ENCODE results near the gene DPP9. TPM values are rescaled to one million over a fixed set of nuclear protein-coding genes. Genes with fewer than 3 reads are reported as not detected.

The DPP9 gene
- total and polyA plus RNA-seq, 2 of the 4 experiments (the other 2 are of a cell fraction) = 12.4 to 33.0 TPM

- 100% methylated on average over 2 of the region's 4 CpGs; no CpG with 5 or more reads in 1 of the 2 experiments for WGBS, 2 experiments (ENCODE audit: extremely low coverage in 2 of 2, insufficient read length in 1 of 2)
- in situ Hi-C loops (cut with MboI; ENCODE audit: low sequenced_read_pairs) = no loop called here
Measured at GRCh38 chr19:4758082-4758481, 34.4 kb upstream of the DPP9 start.

More at GRCh38 chr19:4758082-4758481, 34.4 kb upstream of the DPP9 start:
- TF ChIP-seq FOS (IDR thresholded peaks at IDR 0.05; ENCODE audit: low read depth, low read length) = no peak
- TF ChIP-seq NFE2L2 (IDR thresholded peaks at IDR 0.05; ENCODE audit: low read depth, low read length) = no peak
- no peak for TF ChIP-seq RCOR1 (IDR thresholded peaks at IDR 0.05; ENCODE audit: insufficient replicate concordance, low read length)
- no peak for TF ChIP-seq RAD21 (IDR thresholded peaks at IDR 0.05; ENCODE audit: low read length)
- TF ChIP-seq MAZ (IDR thresholded peaks at IDR 0.05; ENCODE audit: borderline replicate concordance, low read depth, low read length) = no peak
- TF ChIP-seq, protein P1, sequence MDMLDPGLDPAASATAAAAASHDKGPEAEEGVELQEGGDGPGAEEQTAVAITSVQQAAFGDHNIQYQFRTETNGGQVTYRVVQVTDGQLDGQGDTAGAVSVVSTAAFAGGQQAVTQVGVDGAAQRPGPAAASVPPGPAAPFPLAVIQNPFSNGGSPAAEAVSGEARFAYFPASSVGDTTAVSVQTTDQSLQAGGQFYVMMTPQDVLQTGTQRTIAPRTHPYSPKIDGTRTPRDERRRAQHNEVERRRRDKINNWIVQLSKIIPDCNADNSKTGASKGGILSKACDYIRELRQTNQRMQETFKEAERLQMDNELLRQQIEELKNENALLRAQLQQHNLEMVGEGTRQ (IDR thresholded peaks at IDR 0.05; ENCODE audit: low read depth, low read length) = no peak
- no peak for TF ChIP-seq BHLHE40 (IDR thresholded peaks at IDR 0.05; ENCODE audit: low read depth, low read length)
- no peak for TF ChIP-seq SMC3 (IDR thresholded peaks at IDR 0.05; ENCODE audit: low read depth, low read length)
- TF ChIP-seq CEBPB (IDR thresholded peaks at IDR 0.05; ENCODE audit: low read depth, low read length) = no peak
- TF ChIP-seq, protein P2, sequence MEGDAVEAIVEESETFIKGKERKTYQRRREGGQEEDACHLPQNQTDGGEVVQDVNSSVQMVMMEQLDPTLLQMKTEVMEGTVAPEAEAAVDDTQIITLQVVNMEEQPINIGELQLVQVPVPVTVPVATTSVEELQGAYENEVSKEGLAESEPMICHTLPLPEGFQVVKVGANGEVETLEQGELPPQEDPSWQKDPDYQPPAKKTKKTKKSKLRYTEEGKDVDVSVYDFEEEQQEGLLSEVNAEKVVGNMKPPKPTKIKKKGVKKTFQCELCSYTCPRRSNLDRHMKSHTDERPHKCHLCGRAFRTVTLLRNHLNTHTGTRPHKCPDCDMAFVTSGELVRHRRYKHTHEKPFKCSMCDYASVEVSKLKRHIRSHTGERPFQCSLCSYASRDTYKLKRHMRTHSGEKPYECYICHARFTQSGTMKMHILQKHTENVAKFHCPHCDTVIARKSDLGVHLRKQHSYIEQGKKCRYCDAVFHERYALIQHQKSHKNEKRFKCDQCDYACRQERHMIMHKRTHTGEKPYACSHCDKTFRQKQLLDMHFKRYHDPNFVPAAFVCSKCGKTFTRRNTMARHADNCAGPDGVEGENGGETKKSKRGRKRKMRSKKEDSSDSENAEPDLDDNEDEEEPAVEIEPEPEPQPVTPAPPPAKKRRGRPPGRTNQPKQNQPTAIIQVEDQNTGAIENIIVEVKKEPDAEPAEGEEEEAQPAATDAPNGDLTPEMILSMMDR (conservative IDR thresholded peaks at IDR 0.05; ENCODE audit: low read depth, low read length) = no peak
- TF ChIP-seq RFX5 (IDR thresholded peaks at IDR 0.05; ENCODE audit: low read depth, low read length) = no peak
- no peak for TF ChIP-seq MAFK (IDR thresholded peaks at IDR 0.05; ENCODE audit: low read depth, low read length)
- no peak for TF ChIP-seq POLR2A (IDR thresholded peaks at IDR 0.05; ENCODE audit: low read depth, low read length)
- no peak for TF ChIP-seq CHD1 (IDR thresholded peaks at IDR 0.05; ENCODE audit: low read depth, low read length)
- TF ChIP-seq, protein P3, sequence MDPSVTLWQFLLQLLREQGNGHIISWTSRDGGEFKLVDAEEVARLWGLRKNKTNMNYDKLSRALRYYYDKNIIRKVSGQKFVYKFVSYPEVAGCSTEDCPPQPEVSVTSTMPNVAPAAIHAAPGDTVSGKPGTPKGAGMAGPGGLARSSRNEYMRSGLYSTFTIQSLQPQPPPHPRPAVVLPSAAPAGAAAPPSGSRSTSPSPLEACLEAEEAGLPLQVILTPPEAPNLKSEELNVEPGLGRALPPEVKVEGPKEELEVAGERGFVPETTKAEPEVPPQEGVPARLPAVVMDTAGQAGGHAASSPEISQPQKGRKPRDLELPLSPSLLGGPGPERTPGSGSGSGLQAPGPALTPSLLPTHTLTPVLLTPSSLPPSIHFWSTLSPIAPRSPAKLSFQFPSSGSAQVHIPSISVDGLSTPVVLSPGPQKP (IDR thresholded peaks at IDR 0.05; ENCODE audit: borderline replicate concordance, low read depth, low read length) = no peak
- Histone ChIP-seq H3K9me3 (ENCODE audit: control insufficient read depth, insufficient read depth, low read length) (peaks cover 3% of the 10 kb centered on the region; the same call in 1 of the 2 replicates), H4K8ac (ENCODE audit: low read depth in 2 of 2, low read length in 2 of 2) (no peak overlapping the region), H3K36me3 (ENCODE audit: control insufficient read depth, insufficient read depth, low read length) (no peaks in the 10 kb centered on the region), H3K4me3 (ENCODE audit: insufficient read depth, low read depth, low read length) (no peak overlapping the region), H4K20me1 (ENCODE audit: insufficient read depth, low read length) (no peaks in the 10 kb centered on the region), H2AK9ac (replicated peaks; ENCODE audit: low read depth, low read length, poor library complexity) (no peak overlapping the region), H2BK15ac (ENCODE audit: low read depth, low read length) (no peak overlapping the region), H3K23ac (ENCODE audit: low read depth, low read length) (no peak overlapping the region), H3K56ac (ENCODE audit: extremely low read depth, insufficient read depth, low read length) (no peak overlapping the region), H2BK20ac (ENCODE audit: low read depth, low read length) (no peak overlapping the region), H2AK5ac (ENCODE audit: low read depth, low read length) (no peak overlapping the region), H3K14ac (replicated peaks; ENCODE audit: low read depth, low read length) (no peak overlapping the region), H3K4me1 (ENCODE audit: control insufficient read depth, insufficient read depth, low read length) (no peaks in the 10 kb centered on the region), H3K9me1 (ENCODE audit: insufficient read depth, low read length) (no peaks in the 10 kb centered on the region), H2BK5ac (ENCODE audit: low read depth, low read length, poor library complexity, severe bottlenecking) (no peak overlapping the region), H2AFZ (replicated peaks; ENCODE audit: low read length, poor library complexity) (no peak overlapping the region), H2BK120ac (ENCODE audit: low read depth, low read length) (no peak overlapping the region), H3K18ac (ENCODE audit: low read depth, low read length) (no peak overlapping the region), H4K91ac (ENCODE audit: insufficient read depth, low read depth, low read length) (no peak overlapping the region), H3K27me3 (ENCODE audit: control insufficient read depth, insufficient read depth, low read length) (peaks cover 13% of the 10 kb centered on the region), H3K27ac (ENCODE audit: insufficient read depth, low read length) (no peak overlapping the region), H3K4me2 (ENCODE audit: low read depth, low read length) (no peak overlapping the region), H3K9ac (ENCODE audit: low read depth, low read length) (no peak overlapping the region), H3K4ac (ENCODE audit: low read depth, low read length) (no peak overlapping the region), H3K79me1 (ENCODE audit: low read depth in 1 of 2, low read length in 2 of 2) (no peaks in the 10 kb centered on the region), H4K5ac (ENCODE audit: low read depth, low read length) (no peak overlapping the region)
- intact Hi-C loops (cut with micrococcal nuclease) = no loop called here
- dilution Hi-C loops (cut with HindIII; ENCODE audit: low sequenced_read_pairs, unreplicated experiment) = no loop called here
- no peak for ATAC-seq (ENCODE audit: low read depth)
- ChIA-PET CTCF (no interaction called here), POLR2A (ENCODE audit: unreplicated experiment) (no interaction called here)
- no peak for DNase-seq
- BruUV-seq (replicated peaks) = no TSS peak

All from IMR-90 (cell line).